ENCODE data around the gene PIP4K2B.
A peak's percentile ranks its signal among the peaks of the same experiment; 100 is the strongest.

DNA sequence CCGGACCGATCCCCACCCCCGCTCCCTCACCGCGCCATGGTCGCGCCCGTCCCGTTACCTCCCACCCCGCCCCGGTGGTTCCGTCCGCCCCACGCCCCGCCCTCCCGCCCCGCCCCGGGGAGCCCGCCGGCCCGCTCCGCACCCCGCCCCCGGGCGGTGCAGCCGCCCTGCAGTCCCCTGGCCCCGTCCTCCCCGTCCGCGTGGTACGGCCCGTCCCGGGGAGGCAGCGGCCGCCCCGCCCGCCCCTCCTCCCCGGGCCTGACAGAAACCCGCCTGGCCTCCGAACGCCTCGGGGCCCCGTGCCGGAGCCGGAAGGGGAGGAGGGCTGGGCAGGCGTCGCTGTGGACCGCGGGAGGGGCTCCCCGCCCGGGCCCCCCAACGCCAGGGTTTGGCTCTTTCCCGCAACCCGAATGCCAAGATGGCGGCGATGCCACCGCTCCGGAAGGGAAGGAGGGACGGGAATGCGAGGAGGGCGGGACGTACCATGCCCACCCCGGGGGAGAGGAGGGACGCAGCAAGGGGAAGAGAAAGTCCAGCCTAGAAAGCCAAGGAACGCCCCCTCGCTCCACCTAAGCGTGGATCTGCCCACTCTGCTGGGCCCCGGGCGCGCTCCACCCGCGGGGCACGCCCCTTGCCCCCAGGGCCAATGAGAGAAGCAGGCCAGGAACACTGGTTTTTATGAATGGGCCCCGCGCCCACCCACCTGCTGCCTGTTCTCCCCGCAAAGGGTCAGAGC is at the start of gene PIP4K2B:
- TF ChIP-seq CTCF (IDR thresholded peaks at IDR 0.05) (no peak), POLR2A (IDR thresholded peaks at IDR 0.05) (peak in 1 of 2 donors; percentile 57)
